Ovary (tissue), 3 donors: ENCODE data around the gene TRIM10.
"Not testable (repeated sequence)": the region's sequence is repeated elsewhere in the genome, so short reads cannot be mapped to it uniquely, and the experiment has no call there.

Experiments
- EP300 ChIP-seq: sonication (generic); formaldehyde crosslinking; IDR thresholded peaks from one replicate; pipeline ENCODE4 v1.6.1; 2017; ENCODE audit warnings: antibody characterized with exemption
- TF ChIP-seq, protein P1 (sequence below), 3 donors: fragments of 450-650 bp in 2 of 3; fragments of 200-600 bp in 1 of 3; IDR thresholded peaks; one replicate each; pipeline versions ENCODE4 v1.5.1 to v1.8.0; 2016 to 2022; ENCODE audit warnings: antibody characterized with exemption in 3 of 3, mild to moderate bottlenecking in 1 of 3
- donor health status: DM: no; HTN: no; CAD: no.

DNA sequence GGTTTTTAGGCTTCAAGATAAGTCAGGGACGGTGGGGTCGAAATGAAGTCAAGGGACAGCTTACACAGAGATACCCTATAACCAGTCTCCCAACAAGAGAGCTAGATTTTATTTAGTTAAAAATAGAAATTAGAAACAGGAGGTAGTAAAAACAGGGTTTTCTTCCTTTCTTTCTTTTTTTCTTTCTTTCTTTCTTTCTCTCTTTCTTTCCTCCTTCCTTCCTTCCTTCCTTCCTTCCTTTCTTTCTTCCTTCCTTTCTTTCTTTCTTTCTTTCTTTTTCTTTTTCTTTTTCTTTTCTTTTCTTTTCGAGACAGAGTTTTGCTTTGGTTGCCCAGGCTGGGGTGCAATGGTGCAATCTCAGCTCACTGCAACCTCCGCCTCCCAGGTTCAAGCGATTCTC lies 42.3 kb downstream of the TRIM10 start:
- TF ChIP-seq EP300 = not testable (repeated sequence)
- TF ChIP-seq, protein P1, sequence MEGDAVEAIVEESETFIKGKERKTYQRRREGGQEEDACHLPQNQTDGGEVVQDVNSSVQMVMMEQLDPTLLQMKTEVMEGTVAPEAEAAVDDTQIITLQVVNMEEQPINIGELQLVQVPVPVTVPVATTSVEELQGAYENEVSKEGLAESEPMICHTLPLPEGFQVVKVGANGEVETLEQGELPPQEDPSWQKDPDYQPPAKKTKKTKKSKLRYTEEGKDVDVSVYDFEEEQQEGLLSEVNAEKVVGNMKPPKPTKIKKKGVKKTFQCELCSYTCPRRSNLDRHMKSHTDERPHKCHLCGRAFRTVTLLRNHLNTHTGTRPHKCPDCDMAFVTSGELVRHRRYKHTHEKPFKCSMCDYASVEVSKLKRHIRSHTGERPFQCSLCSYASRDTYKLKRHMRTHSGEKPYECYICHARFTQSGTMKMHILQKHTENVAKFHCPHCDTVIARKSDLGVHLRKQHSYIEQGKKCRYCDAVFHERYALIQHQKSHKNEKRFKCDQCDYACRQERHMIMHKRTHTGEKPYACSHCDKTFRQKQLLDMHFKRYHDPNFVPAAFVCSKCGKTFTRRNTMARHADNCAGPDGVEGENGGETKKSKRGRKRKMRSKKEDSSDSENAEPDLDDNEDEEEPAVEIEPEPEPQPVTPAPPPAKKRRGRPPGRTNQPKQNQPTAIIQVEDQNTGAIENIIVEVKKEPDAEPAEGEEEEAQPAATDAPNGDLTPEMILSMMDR (IDR thresholded peaks at IDR 0.05) = not testable (repeated sequence)
